Upper lobe of left lung (tissue), 4 donors: ENCODE results near the gene GYPE.
"Not testable (repeated sequence)": the region's sequence is repeated elsewhere in the genome, so short reads cannot be mapped to it uniquely, and the experiment has no call there.

Experiments used
- EP300 ChIP-seq, 4 donors: sonication (generic); formaldehyde crosslinking; IDR thresholded peaks; one replicate each; pipeline ENCODE4 v1.5.1; 2017; ENCODE audit warnings: antibody characterized with exemption in 4 of 4, control low read depth in 2 of 4
- POLR2A ChIP-seq, 4 donors: fragments of 450-650 bp; IDR thresholded peaks; one replicate each; pipeline ENCODE4 v1.5.1; 2016 to 2017; ENCODE audit warnings: antibody characterized with exemption in 4 of 4, mild to moderate bottlenecking in 2 of 4
- POLR2AphosphoS5 ChIP-seq, 2 donors: sonication (generic); formaldehyde crosslinking; IDR thresholded peaks; one replicate each; pipeline ENCODE4 v1.5.1; 2017; ENCODE audit warnings: antibody characterized with exemption in 2 of 2
- TF ChIP-seq, protein P1 (sequence below), 6 experiments: fragments of 450-650 bp in 4 of 6; fragments of 200-600 bp in 2 of 6; sonication (generic) in 2 of 6; IDR thresholded peaks; one replicate each; pipeline ENCODE4 v1.5.1; 2016 to 2019; ENCODE audit warnings: antibody characterized with exemption in 6 of 6

GRCh38 chr4:143833676-143834075 lies 71.7 kb downstream of the GYPE start:
- TF ChIP-seq POLR2A, POLR2AphosphoS5, EP300 (IDR thresholded peaks at IDR 0.05): not testable (repeated sequence)
- TF ChIP-seq, protein P1, sequence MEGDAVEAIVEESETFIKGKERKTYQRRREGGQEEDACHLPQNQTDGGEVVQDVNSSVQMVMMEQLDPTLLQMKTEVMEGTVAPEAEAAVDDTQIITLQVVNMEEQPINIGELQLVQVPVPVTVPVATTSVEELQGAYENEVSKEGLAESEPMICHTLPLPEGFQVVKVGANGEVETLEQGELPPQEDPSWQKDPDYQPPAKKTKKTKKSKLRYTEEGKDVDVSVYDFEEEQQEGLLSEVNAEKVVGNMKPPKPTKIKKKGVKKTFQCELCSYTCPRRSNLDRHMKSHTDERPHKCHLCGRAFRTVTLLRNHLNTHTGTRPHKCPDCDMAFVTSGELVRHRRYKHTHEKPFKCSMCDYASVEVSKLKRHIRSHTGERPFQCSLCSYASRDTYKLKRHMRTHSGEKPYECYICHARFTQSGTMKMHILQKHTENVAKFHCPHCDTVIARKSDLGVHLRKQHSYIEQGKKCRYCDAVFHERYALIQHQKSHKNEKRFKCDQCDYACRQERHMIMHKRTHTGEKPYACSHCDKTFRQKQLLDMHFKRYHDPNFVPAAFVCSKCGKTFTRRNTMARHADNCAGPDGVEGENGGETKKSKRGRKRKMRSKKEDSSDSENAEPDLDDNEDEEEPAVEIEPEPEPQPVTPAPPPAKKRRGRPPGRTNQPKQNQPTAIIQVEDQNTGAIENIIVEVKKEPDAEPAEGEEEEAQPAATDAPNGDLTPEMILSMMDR (IDR thresholded peaks at IDR 0.05), result not testable (repeated sequence)
